Mesenchymal stem cell (in vitro differentiated cells and primary cell): Measurements from ENCODE around the gene CNTNAP2.

Experiments
- DNase-seq: peaks from one replicate; pipeline ENCODE4 v3.0.0-alpha.2; 2013
- H2AFZ ChIP-seq: one replicate; pipeline ENCODE4 v1.6.1; 2013; ENCODE audit warnings: low read depth, mild to moderate bottlenecking, control low read depth, inconsistent platforms, low read length, moderate library complexity
- H2AK5ac ChIP-seq: 2 replicates; pipeline ENCODE4 v1.6.1; 2013; ENCODE audit warnings: low read length, moderate library complexity, mild to moderate bottlenecking, inconsistent platforms; ENCODE audit not compliant: severe bottlenecking
- H2BK120ac ChIP-seq: one replicate; pipeline ENCODE4 v1.6.1; 2013; ENCODE audit warnings: low read depth, mild to moderate bottlenecking, inconsistent platforms, low read length, moderate library complexity
- H2BK12ac ChIP-seq, 2 experiments: one replicate each; pipeline ENCODE4 v1.6.1; 2013; ENCODE audit warnings: inconsistent platforms in 2 of 2, low read length in 2 of 2, mild to moderate bottlenecking in 2 of 2, moderate library complexity in 2 of 2, control low read depth in 1 of 2
- H2BK15ac ChIP-seq: one replicate; pipeline ENCODE4 v1.6.1; 2013; ENCODE audit warnings: mild to moderate bottlenecking, low read depth, inconsistent platforms; ENCODE audit not compliant: poor library complexity, severe bottlenecking
- H2BK5ac ChIP-seq: 2 replicates; pipeline ENCODE4 v1.6.1; 2013; ENCODE audit warnings: low read depth, mild to moderate bottlenecking, low read length, control low read depth, inconsistent platforms; ENCODE audit not compliant: poor library complexity, severe bottlenecking
- H3K14ac ChIP-seq, 2 experiments: one replicate each; pipeline ENCODE4 v1.6.1; 2013; ENCODE audit warnings: inconsistent platforms in 2 of 2, low read length in 2 of 2, control low read depth in 1 of 2, mild to moderate bottlenecking in 1 of 2, moderate library complexity in 1 of 2
- H3K18ac ChIP-seq, 2 experiments: one replicate each; pipeline ENCODE4 v1.6.1; 2013; ENCODE audit warnings: inconsistent platforms in 2 of 2, low read length in 2 of 2, control low read depth in 1 of 2, low read depth in 1 of 2, mild to moderate bottlenecking in 1 of 2
- H3K23ac ChIP-seq, 2 experiments: one replicate each; pipeline ENCODE4 v1.6.1; 2013; ENCODE audit warnings: inconsistent platforms in 2 of 2, low read length in 2 of 2, mild to moderate bottlenecking in 2 of 2, moderate library complexity in 2 of 2, control low read depth in 1 of 2
- H3K27ac ChIP-seq: 2 replicates; pipeline ENCODE4 v1.5.1; 2013; ENCODE audit warnings: mild to moderate bottlenecking, moderate library complexity, low read length, control low read depth, inconsistent platforms; ENCODE audit not compliant: poor library complexity, severe bottlenecking
- H3K27me3 ChIP-seq, 2 experiments: 2 replicates each; pipeline versions ENCODE4 v1.6.1 to v1.7.0; 2013; ENCODE audit warnings: low read length in 2 of 2, mild to moderate bottlenecking in 2 of 2, moderate library complexity in 2 of 2, control low read depth in 1 of 2, inconsistent platforms in 1 of 2; ENCODE audit not compliant: control insufficient read depth in 1 of 2, insufficient read depth in 1 of 2
- H3K36me3 ChIP-seq, 2 experiments: 2 replicates each; pipeline versions ENCODE4 v1.6.1 to v1.7.0; 2013; ENCODE audit warnings: low read length in 2 of 2, control low read depth in 1 of 2, inconsistent platforms in 1 of 2, low read depth in 1 of 2, mild to moderate bottlenecking in 1 of 2; ENCODE audit not compliant: insufficient read depth in 2 of 2, control insufficient read depth in 1 of 2
- H3K4ac ChIP-seq, 2 experiments: one replicate each; pipeline ENCODE4 v1.6.1; 2013; ENCODE audit warnings: inconsistent platforms in 2 of 2, low read length in 2 of 2, mild to moderate bottlenecking in 2 of 2, moderate library complexity in 2 of 2, control low read depth in 1 of 2, low read depth in 1 of 2
- H3K4me1 ChIP-seq: 2 replicates; pipeline ENCODE4 v1.6.1; 2013; ENCODE audit warnings: low read depth, low read length, control low read depth; ENCODE audit not compliant: control insufficient read depth, insufficient read depth
- H3K4me2 ChIP-seq: 2 replicates; pipeline ENCODE4 v1.6.1; 2013; ENCODE audit warnings: low read length, mild to moderate bottlenecking, inconsistent platforms; ENCODE audit not compliant: poor library complexity, severe bottlenecking
- H3K4me3 ChIP-seq, 2 experiments: 2 replicates each; pipeline versions ENCODE4 v1.5.1 to v1.7.0; 2013; ENCODE audit warnings: low read length in 2 of 2, mild to moderate bottlenecking in 2 of 2, control low read depth in 1 of 2, low read depth in 1 of 2; ENCODE audit not compliant: insufficient read depth in 1 of 2
- H3K79me1 ChIP-seq: replicated peaks from 2 replicates; pipeline ENCODE4 v1.6.1; 2013; ENCODE audit warnings: mild to moderate bottlenecking, control low read depth, low read length, inconsistent platforms; ENCODE audit not compliant: poor library complexity, severe bottlenecking
- H3K9ac ChIP-seq: 2 replicates; pipeline ENCODE4 v1.7.0; 2013; ENCODE audit warnings: mild to moderate bottlenecking, low read length, moderate library complexity
- H3K9me3 ChIP-seq: 2 replicates; pipeline ENCODE4 v1.7.0; 2013; ENCODE audit warnings: mild to moderate bottlenecking, low read length; ENCODE audit not compliant: control insufficient read depth
- H4K8ac ChIP-seq: one replicate; pipeline ENCODE4 v1.6.1; 2013; ENCODE audit warnings: inconsistent platforms, mild to moderate bottlenecking, low read length, moderate library complexity
- H4K91ac ChIP-seq: one replicate; pipeline ENCODE4 v1.6.1; 2013; ENCODE audit warnings: mild to moderate bottlenecking, low read length, inconsistent platforms
- WGBS: methylation state at CpG from one replicate; pipeline ENCODE4 v1.1.7; 2013; ENCODE audit warnings: mixed read lengths; 5-methylcytosine and 5-hydroxymethylcytosine counted together

Gene CNTNAP2

DNA sequence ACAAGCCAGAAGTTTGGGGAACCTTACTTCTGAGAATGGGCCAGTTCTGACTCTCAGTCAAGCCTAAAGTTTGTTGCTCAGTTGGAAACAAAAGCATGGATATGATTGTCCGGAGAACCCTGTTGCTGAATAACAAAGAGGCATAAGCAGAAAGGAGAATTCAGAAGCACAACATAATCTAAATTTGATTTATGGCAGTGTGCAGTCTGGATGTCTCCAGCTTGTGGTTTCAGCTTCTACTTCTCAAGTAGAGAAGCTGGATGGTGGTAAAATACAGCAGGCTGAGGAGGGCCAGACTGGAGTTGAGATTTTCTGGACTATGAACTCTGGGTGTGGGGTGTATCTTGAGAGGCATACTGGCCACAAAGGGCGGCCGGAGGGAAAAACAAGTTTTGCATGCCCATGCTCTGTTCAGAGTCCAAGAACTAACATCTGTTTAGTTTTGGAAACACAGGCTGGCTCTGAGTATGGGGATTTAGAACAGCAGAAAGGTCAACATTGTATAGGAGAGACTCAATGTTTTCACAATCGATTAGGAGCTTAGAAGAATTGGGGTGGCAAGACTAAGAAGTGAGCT lies 592.9 kb downstream of the CNTNAP2 start:
- no peak overlapping the region for H2BK15ac ChIP-seq
- H3K23ac ChIP-seq, result no peak overlapping the region
- H3K79me1 ChIP-seq, result no peaks in the 10 kb centered on the region
- H3K4ac ChIP-seq, result no peak overlapping the region
- peaks cover 10% of the 10 kb centered on the region for H3K9me3 ChIP-seq
- H2BK5ac ChIP-seq, result no peak overlapping the region
- no peak overlapping the region for H4K91ac ChIP-seq
- H3K9ac ChIP-seq, result no peak overlapping the region
- H3K4me3 ChIP-seq, result no peak overlapping the region
- no peak overlapping the region for H4K8ac ChIP-seq
- no peak overlapping the region for H3K14ac ChIP-seq
- no peaks in the 10 kb centered on the region for H3K36me3 ChIP-seq
- no peaks in the 10 kb centered on the region for H3K4me1 ChIP-seq
- 77% methylated on average over 4 of the region's 4 CpGs for WGBS
- no peak overlapping the region for H2BK12ac ChIP-seq
- no peak overlapping the region for H3K4me2 ChIP-seq
- H3K27ac ChIP-seq, result no peak overlapping the region
- no peak overlapping the region for H3K18ac ChIP-seq
- H2AFZ ChIP-seq, result no peak overlapping the region
- H2BK120ac ChIP-seq, result no peak overlapping the region
- H3K27me3 ChIP-seq, result no peaks in the 10 kb centered on the region
- H2AK5ac ChIP-seq, result no peak overlapping the region
- DNase-seq, result no peak

DNA sequence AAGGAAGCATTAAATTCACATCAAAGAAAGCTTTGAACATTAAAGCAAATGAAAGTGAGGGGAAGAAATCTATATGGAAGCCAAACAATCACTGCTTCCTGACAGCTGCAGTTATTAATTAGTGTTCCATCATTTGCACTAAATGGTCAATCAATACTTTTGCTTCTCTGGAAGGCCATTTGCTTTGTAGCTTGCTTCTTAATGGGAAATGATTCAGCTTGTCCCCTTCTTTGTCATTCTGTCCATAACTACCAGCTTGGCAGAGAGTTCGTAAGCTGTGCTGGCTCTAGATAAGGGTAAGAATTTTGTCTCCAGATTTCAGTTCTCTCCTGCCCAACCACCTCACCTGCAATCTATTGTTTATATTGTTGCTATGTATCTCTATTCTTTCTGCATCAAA lies 596.6 kb downstream of the CNTNAP2 start:
- WGBS, result no CpG with 5 or more reads among the region's 1 CpG
- Histone ChIP-seq H2AFZ (no peak overlapping the region), H3K27ac (no peak overlapping the region), H3K9me3 (peaks cover 14% of the 10 kb centered on the region), H3K79me1 (no peaks in the 10 kb centered on the region), H3K23ac (no peak overlapping the region), H4K91ac (no peak overlapping the region), H2BK120ac (no peak overlapping the region), H3K14ac (no peak overlapping the region), H3K4ac (no peak overlapping the region), H3K36me3 (no peaks in the 10 kb centered on the region), H3K4me3 (no peak overlapping the region), H3K4me1 (no peaks in the 10 kb centered on the region), H2BK15ac (no peak overlapping the region), H2BK5ac (no peak overlapping the region), H3K4me2 (no peak overlapping the region), H3K27me3 (no peaks in the 10 kb centered on the region), H2AK5ac (no peak overlapping the region), H4K8ac (no peak overlapping the region), H2BK12ac (no peak overlapping the region), H3K9ac (no peak overlapping the region), H3K18ac (no peak overlapping the region)
- DNase-seq, result no peak

DNA sequence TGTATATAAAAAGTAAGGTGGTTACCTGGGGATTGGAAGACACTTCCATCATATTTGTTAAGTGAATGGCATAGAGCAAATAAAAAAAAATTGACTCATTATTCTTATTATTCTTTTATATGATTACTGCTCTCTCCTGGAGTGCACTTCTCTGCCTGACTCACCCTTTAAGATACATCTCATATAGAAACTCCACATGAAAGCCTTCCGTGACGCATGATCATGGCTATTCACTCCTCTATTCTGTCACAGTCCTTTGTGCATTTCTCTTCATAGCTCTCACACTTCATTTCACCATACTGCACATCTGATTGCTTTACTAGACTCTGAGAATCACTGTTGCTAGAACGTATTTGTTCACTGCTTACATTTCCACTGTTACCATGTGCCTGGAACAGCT lies 597.3 kb downstream of the CNTNAP2 start:
- Histone ChIP-seq H4K91ac (no peak overlapping the region), H2BK12ac (no peak overlapping the region), H3K18ac (no peak overlapping the region), H3K14ac (no peak overlapping the region), H2BK5ac (no peak overlapping the region), H2AK5ac (no peak overlapping the region), H2AFZ (no peak overlapping the region), H3K23ac (no peak overlapping the region), H3K4me1 (no peaks in the 10 kb centered on the region), H2BK15ac (no peak overlapping the region), H3K9ac (no peak overlapping the region), H2BK120ac (no peak overlapping the region), H3K4me2 (no peak overlapping the region), H3K4me3 (no peak overlapping the region), H3K27ac (no peak overlapping the region), H3K4ac (no peak overlapping the region), H4K8ac (no peak overlapping the region), H3K36me3 (no peaks in the 10 kb centered on the region), H3K27me3 (no peaks in the 10 kb centered on the region), H3K79me1 (no peaks in the 10 kb centered on the region), H3K9me3 (peaks cover 14% of the 10 kb centered on the region)
- 81% methylated on average over 3 of the region's 3 CpGs for WGBS
- no peak for DNase-seq

DNA sequence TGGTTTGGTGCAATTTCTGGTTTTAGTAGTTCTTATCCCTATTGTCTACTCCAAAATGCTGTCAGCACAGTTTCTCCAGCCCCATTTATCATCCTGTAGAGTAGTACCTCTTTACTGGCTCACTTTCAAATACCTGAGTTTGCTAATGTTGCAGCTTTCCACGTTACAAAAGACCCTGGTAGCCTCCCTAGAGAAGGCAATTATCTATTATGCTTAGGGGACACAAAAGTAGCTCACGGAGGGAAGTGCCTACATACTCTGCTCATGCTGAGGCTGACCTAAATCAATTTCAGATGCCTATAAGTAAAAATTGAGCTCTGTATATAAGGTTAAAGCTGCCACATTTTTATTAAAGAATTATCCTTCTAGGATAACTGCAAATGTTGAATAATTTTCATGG lies 603.6 kb downstream of the CNTNAP2 start:
- WGBS, result 33% methylated on average over 1 of the region's 2 CpGs
- Histone ChIP-seq H3K4me2 (no peak overlapping the region), H4K8ac (no peak overlapping the region)

More for the DNA sequence above, 603.6 kb downstream of the CNTNAP2 start:
- no peaks in the 10 kb centered on the region for H3K36me3 ChIP-seq
- H2AFZ ChIP-seq, result no peak overlapping the region
- H3K4ac ChIP-seq, result no peak overlapping the region
- H3K27ac ChIP-seq, result no peak overlapping the region
- no peak overlapping the region for H3K14ac ChIP-seq
- no peaks in the 10 kb centered on the region for H3K79me1 ChIP-seq
- H2BK12ac ChIP-seq, result no peak overlapping the region
- H3K4me1 ChIP-seq, result no peaks in the 10 kb centered on the region
- H2BK15ac ChIP-seq, result no peak overlapping the region
- no peak overlapping the region for H2BK120ac ChIP-seq
- no peak overlapping the region for H3K4me3 ChIP-seq
- no peak overlapping the region for H2BK5ac ChIP-seq
- H3K23ac ChIP-seq, result no peak overlapping the region
- H2AK5ac ChIP-seq, result no peak overlapping the region
- H3K18ac ChIP-seq, result no peak overlapping the region
- no peak for DNase-seq
- H4K91ac ChIP-seq, result no peak overlapping the region
- peaks cover 5% of the 10 kb centered on the region for H3K9me3 ChIP-seq
- no peak overlapping the region for H3K9ac ChIP-seq
- no peaks in the 10 kb centered on the region for H3K27me3 ChIP-seq
